GM23338 (cell line): ENCODE results near the gene MPP2. TPM values are rescaled to one million over a fixed set of nuclear protein-coding genes. Genes with fewer than 3 reads are reported as not detected.

ENCODE experiments used
- ATAC-seq: fragments of 200-7000 bp; cut with Tn5 transposase; 3 replicates; pipeline ENCODE4 v1.9.1; 2020
- DNase-seq: peaks from one replicate; pipeline ENCODE4 v3.0.0-alpha.2; 2015; ENCODE audit warnings: low spot score
- H2AFZ ChIP-seq: fragments of 200-600 bp; sonication (generic); 2 replicates; pipeline ENCODE4 v1.8.0; 2016; ENCODE audit warnings: antibody characterized with exemption, mild to moderate bottlenecking, moderate library complexity
- H3F3A ChIP-seq: fragments of 200-600 bp; sonication (generic); replicated peaks from 2 replicates; pipeline ENCODE4 v1.8.0; 2017; ENCODE audit warnings: antibody characterized with exemption, mixed run types, low read depth
- H3K27ac ChIP-seq: fragments of 200-600 bp; sonication (generic); 2 replicates; pipeline ENCODE4 v1.6.1; 2016; ENCODE audit warnings: low read depth
- H3K27me3 ChIP-seq: fragments of 200-600 bp; sonication (generic); 2 replicates; pipeline ENCODE4 v1.8.0; 2016; ENCODE audit warnings: mild to moderate bottlenecking, mixed run types, moderate library complexity; ENCODE audit not compliant: insufficient read depth
- H3K36me3 ChIP-seq: fragments of 200-600 bp; sonication (generic); 2 replicates; pipeline ENCODE4 v1.8.0; 2016; ENCODE audit warnings: mild to moderate bottlenecking; ENCODE audit not compliant: insufficient read depth
- H3K4me1 ChIP-seq: fragments of 200-600 bp; sonication (generic); 2 replicates; pipeline ENCODE4 v1.8.0; 2016; ENCODE audit warnings: mild to moderate bottlenecking, moderate library complexity; ENCODE audit not compliant: insufficient read depth
- H3K4me2 ChIP-seq: fragments of 200-600 bp; sonication (generic); 2 replicates; pipeline ENCODE4 v1.7.1; 2017; ENCODE audit warnings: mixed run types
- H3K4me3 ChIP-seq: fragments of 200-600 bp; sonication (generic); 2 replicates; pipeline ENCODE4 v1.6.1; 2016; ENCODE audit warnings: mixed run types
- H3K79me2 ChIP-seq: fragments of 200-600 bp; sonication (generic); replicated peaks from 2 replicates; pipeline ENCODE4 v1.8.0; 2017; ENCODE audit warnings: mild to moderate bottlenecking; ENCODE audit not compliant: insufficient read depth
- H3K9me2 ChIP-seq: fragments of 200-600 bp; sonication (generic); 2 replicates; pipeline ENCODE4 v1.8.0; 2017; ENCODE audit not compliant: insufficient read depth
- H4K20me1 ChIP-seq: fragments of 200-600 bp; sonication (generic); replicated peaks from 2 replicates; pipeline ENCODE4 v1.8.0; 2017; ENCODE audit warnings: mild to moderate bottlenecking; ENCODE audit not compliant: insufficient read depth
- H3K27ac Mint-ChIP-seq: 2 replicates; pipeline ENCODE4 v1.8.0; 2020; ENCODE audit warnings: inconsistent platforms, mild to moderate bottlenecking, moderate library complexity, mixed read lengths
- H3K27me3 Mint-ChIP-seq: 3 replicates; pipeline ENCODE4 v1.8.0; 2022; ENCODE audit warnings: low read depth, mild to moderate bottlenecking, moderate library complexity, mixed read lengths, inconsistent platforms; ENCODE audit not compliant: insufficient read depth, poor library complexity
- H3K36me3 Mint-ChIP-seq: 3 replicates; pipeline ENCODE4 v1.8.0; 2021; ENCODE audit warnings: low read depth, mild to moderate bottlenecking, inconsistent platforms, moderate library complexity, mixed read lengths
- H3K4me1 Mint-ChIP-seq: 3 replicates; pipeline ENCODE4 v1.8.0; 2020; ENCODE audit warnings: mild to moderate bottlenecking, inconsistent platforms, mixed read lengths
- H3K4me3 Mint-ChIP-seq: 3 replicates; pipeline ENCODE4 v1.8.0; 2021; ENCODE audit warnings: moderate library complexity, mild to moderate bottlenecking, inconsistent platforms, mixed read lengths
- H3K9me3 Mint-ChIP-seq: 3 replicates; pipeline ENCODE4 v1.8.0; 2020; ENCODE audit warnings: moderate library complexity, mild to moderate bottlenecking, inconsistent platforms, mixed read lengths
- NANOG ChIP-seq: IDR thresholded peaks from 2 replicates; pipeline ENCODE4 v1.6.1; 2016; ENCODE audit warnings: antibody characterized with exemption, borderline replicate concordance
- ZNF462 ChIP-seq: fragments of 250-450 bp; sonication (Bioruptor Pico); IDR thresholded peaks from 2 replicates; pipeline ENCODE4 v1.5.0; 2020; ENCODE audit warnings: mild to moderate bottlenecking, moderate library complexity
- polyA plus RNA-seq: library from polyadenylated mRNA; unstranded; fragments of >200 nt; fragmentation: Nextera tagmentation; extraction: Ambion mirVana; gene quantifications from 2 replicates; pipeline ENCODE4 v1.2.1, GENCODE V29; 2016
- total RNA-seq: library from RNA; depleted of rRNA; stranded (reverse); fragments of >200 nt; shearing (Covaris generic); gene quantifications from 2 replicates; pipeline ENCODE4 v1.2.3, GENCODE V29; 2014

The MPP2 gene
- total and polyA plus RNA-seq, 2 experiments from 2014 or later = 7.8 to 20.7 TPM

GRCh38 chr17:43829738-43830137 is 77.6 kb downstream of the MPP2 start:
- H3K4me1 ChIP-seq = peaks cover 6% of the 10 kb centered on the region
- no peak overlapping the region for H3K27ac Mint-ChIP-seq
- no peak overlapping the region for H3K4me3 Mint-ChIP-seq

More at GRCh38 chr17:43829738-43830137, 77.6 kb downstream of the MPP2 start:
- Histone ChIP-seq H3F3A (0 out of 2 replicates have a peak, but pooled peaks cover 4% of the 10 kb centered on the region), H3K79me2 (no peaks in the 10 kb centered on the region), H2AFZ (no peak overlapping the region), H3K4me2 (no peak overlapping the region), H3K27ac (no peak overlapping the region), H3K27me3 (peaks cover 23% of the 10 kb centered on the region), H3K9me2 (no peaks in the 10 kb centered on the region), H3K4me3 (no peak overlapping the region), H4K20me1 (no peaks in the 10 kb centered on the region; the same call in 1 of the 2 replicates), H3K36me3 (no peaks in the 10 kb centered on the region)
- Mint-ChIP-seq H3K36me3 (peaks cover 12% of the 10 kb centered on the region), H3K27me3 (peaks cover 27% of the 10 kb centered on the region), H3K4me1 (peaks cover 23% of the 10 kb centered on the region), H3K9me3 (peaks cover 13% of the 10 kb centered on the region; the same call in 2 of the 3 replicates)
- ATAC-seq = no peak
- no peak for DNase-seq
- TF ChIP-seq ZNF462 (CRISPR knock-in tag) (no peak), NANOG (no peak)
